Endothelial cell of umbilical vein (primary cell): Measurements from ENCODE around the gene TGFA. TPM values are rescaled to one million over a fixed set of nuclear protein-coding genes. Genes with fewer than 3 reads are reported as not detected.

Experiments used
- BruUV-seq: library from RNA; stranded (reverse); fragments of 400-500 nt; replicated peaks from 2 replicates; lab custom pipeline; 2021; lab: Mats Ljungman, UMichigan
- CTCF ChIA-PET: fragments of 300-600, 350-600 bp; sonication (Branson Sonifier 250); formaldehyde crosslinking; loops from one replicate; lab custom pipeline; 2021; ENCODE audit warnings: antibody characterized with exemption, inconsistent platforms; lab: Charles Lee
- POLR2A ChIA-PET: fragments of 300-600, 350-600 bp; sonication (Branson Sonifier 250); formaldehyde crosslinking; loops from one replicate; lab custom pipeline; 2021; ENCODE audit warnings: antibody characterized with exemption, inconsistent platforms; lab: Charles Lee
- DNase-seq: peaks from one replicate; pipeline ENCODE4 v3.0.0-alpha.2; 2011; ENCODE audit warnings: low read depth, low spot score
- FAIRE-seq: peaks from 2 replicates; lab custom pipeline; 2011; peaks lifted over from hg19 to GRCh38; lab: Jason Lieb, UNC
- H2AFZ ChIP-seq: 2 replicates; pipeline ENCODE4 v1.6.0; 2012; ENCODE audit warnings: low read depth, low read length, control low read depth, inconsistent platforms
- H3K27ac ChIP-seq: 2 replicates; pipeline ENCODE4 v1.5.1; 2011; ENCODE audit warnings: low read depth, mild to moderate bottlenecking, control low read depth, low read length, moderate library complexity; ENCODE audit not compliant: insufficient read depth
- H3K27me3 ChIP-seq, 2 experiments: 2 replicates each; pipeline versions ENCODE4 v1.6.0 to v1.6.1; 2011; ENCODE audit warnings: low read length in 2 of 2, mixed read lengths in 1 of 2; ENCODE audit not compliant: control insufficient read depth in 2 of 2, insufficient read depth in 2 of 2
- H3K36me3 ChIP-seq, 2 experiments: 2 replicates in 1 of 2; 3 replicates in 1 of 2; pipeline ENCODE4 v1.5.1; 2011; ENCODE audit warnings: low read length in 2 of 2, mild to moderate bottlenecking in 1 of 2, moderate library complexity in 1 of 2; ENCODE audit not compliant: control insufficient read depth in 2 of 2, insufficient read depth in 2 of 2; ENCODE audit errors: extremely low read depth in 1 of 2
- H3K4me1 ChIP-seq: 3 replicates; pipeline ENCODE4 v1.5.1; 2011; ENCODE audit warnings: mild to moderate bottlenecking, low read length; ENCODE audit not compliant: control insufficient read depth, insufficient read depth; ENCODE audit errors: extremely low read depth
- H3K4me2 ChIP-seq: 2 replicates; pipeline ENCODE4 v1.6.1; 2011; ENCODE audit warnings: low read length, control low read depth, mixed read lengths; ENCODE audit not compliant: insufficient read depth
- H3K4me3 ChIP-seq, 3 experiments: fragments of 200-600 bp in 1 of 3; sonication (generic), shearing (Covaris generic) in 1 of 3; replicated peaks in 1 of 3; 2 replicates each; pipeline ENCODE4 v1.5.1; 2011 to 2016; ENCODE audit warnings: control low read depth in 3 of 3, low read length in 3 of 3, mild to moderate bottlenecking in 2 of 3, inconsistent platforms in 1 of 3, low read depth in 1 of 3, moderate library complexity in 1 of 3; ENCODE audit not compliant: insufficient read depth in 1 of 3
- H3K79me2 ChIP-seq: 2 replicates; pipeline ENCODE4 v1.6.0; 2012; ENCODE audit warnings: low read length, inconsistent platforms; ENCODE audit not compliant: control insufficient read depth, insufficient read depth
- H3K9ac ChIP-seq: replicated peaks from 2 replicates; pipeline ENCODE3; 2011; ENCODE audit warnings: low read length, control low read depth; ENCODE audit not compliant: insufficient read depth; ENCODE audit errors: extremely low read depth
- H3K9me1 ChIP-seq: replicated peaks from 3 replicates; pipeline ENCODE4 v1.6.0; 2011; ENCODE audit warnings: mild to moderate bottlenecking, low read length; ENCODE audit not compliant: control insufficient read depth, insufficient read depth; ENCODE audit errors: extremely low read depth
- H3K9me3 ChIP-seq: replicated peaks from 2 replicates; pipeline ENCODE4 v1.5.1; 2012; ENCODE audit warnings: low read length, inconsistent platforms; ENCODE audit not compliant: control insufficient read depth, insufficient read depth
- H4K20me1 ChIP-seq: replicated peaks from 2 replicates; pipeline ENCODE3; 2011; ENCODE audit warnings: mild to moderate bottlenecking, low read length; ENCODE audit not compliant: control insufficient read depth, insufficient read depth; ENCODE audit errors: extremely low read depth
- EZH2 ChIP-seq: IDR thresholded peaks from 2 replicates; pipeline ENCODE4 v1.6.1; 2012; ENCODE audit warnings: borderline replicate concordance, low read depth, mild to moderate bottlenecking, moderate library complexity, low read length, inconsistent platforms; ENCODE audit not compliant: severe bottlenecking
- FOS ChIP-seq: IDR thresholded peaks from 2 replicates; pipeline ENCODE4 v1.6.1; 2011; ENCODE audit warnings: mild to moderate bottlenecking, low read length, moderate library complexity, borderline replicate concordance; ENCODE audit not compliant: insufficient read depth
- GATA2 ChIP-seq: IDR thresholded peaks from 2 replicates; pipeline ENCODE4 v1.7.0; 2011; ENCODE audit warnings: low read depth, mild to moderate bottlenecking, moderate library complexity, mixed read lengths, low read length; ENCODE audit not compliant: insufficient read length, insufficient read depth
- JUN ChIP-seq: IDR thresholded peaks from 2 replicates; pipeline ENCODE4 v1.6.1; 2011; ENCODE audit warnings: borderline replicate concordance, low read depth; ENCODE audit not compliant: insufficient read length, insufficient read depth
- MYC ChIP-seq: IDR thresholded peaks from one replicate; pipeline ENCODE4 v1.6.1; 2011; ENCODE audit warnings: mild to moderate bottlenecking, low read depth, low read length
- POLR2A ChIP-seq: IDR thresholded peaks from 2 replicates; pipeline ENCODE4 v1.6.1; 2012; ENCODE audit warnings: low read depth, mild to moderate bottlenecking, control low read depth, low read length
- POLR2AphosphoS5 ChIP-seq: IDR thresholded peaks from 2 replicates; pipeline ENCODE4 v1.6.1; 2012; ENCODE audit warnings: low read depth, mild to moderate bottlenecking, control low read depth, low read length, moderate library complexity; ENCODE audit not compliant: insufficient read depth
- dilution Hi-C: fragments of 300-500 bp; cut with MboI; formaldehyde crosslinking; loops from one replicate; pipeline ENCODE4 v1.15.0; 2019; ENCODE audit warnings: low sequenced_read_pairs; ENCODE audit not compliant: extremely low pct_ligation_motif_present
- intact Hi-C: fragments of 100-400 bp; cut with micrococcal nuclease; formaldehyde crosslinking; loops from one replicate; pipeline ENCODE4 v1.10.0; 2022
- polyA plus RNA-seq, 4 experiments: library from polyadenylated mRNA; depleted of rRNA in 3 of 4; stranded (reverse) in 3 of 4; unstranded in 1 of 4; fragments of >200 nt; gene quantifications; 2 replicates each; pipeline versions ENCODE4 v1.2.1 to v1.2.3, GENCODE V29; 2011 to 2012; ENCODE audit warnings: missing spikeins in 1 of 4
- total RNA-seq: library from RNA; stranded (reverse); gene quantifications from 2 replicates; pipeline ENCODE4 v1.2.3, GENCODE V29; 2021
- TF ChIP-seq, protein P1 (sequence below), 2 donors: IDR thresholded peaks; 1 replicate in 1 of 2; 2 replicates in 1 of 2; pipeline ENCODE4 v1.5.1; 2011; ENCODE audit warnings: low read length in 2 of 2, mild to moderate bottlenecking in 2 of 2, moderate library complexity in 2 of 2, control low read depth in 1 of 2, inconsistent platforms in 1 of 2, low read depth in 1 of 2; ENCODE audit not compliant: insufficient read depth in 1 of 2; ENCODE audit errors: extremely low read depth in 1 of 2
- TF ChIP-seq, protein P2 (sequence below): IDR thresholded peaks from 2 replicates; pipeline ENCODE4 v1.6.1; 2011; ENCODE audit not compliant: insufficient read depth, insufficient read length

Gene TGFA
- total and polyA plus RNA-seq, 2 donors (not counting 3 experiments of a cell fraction or from before 2014, with no cell fraction given), result 0.22 to 0.32 TPM

DNA sequence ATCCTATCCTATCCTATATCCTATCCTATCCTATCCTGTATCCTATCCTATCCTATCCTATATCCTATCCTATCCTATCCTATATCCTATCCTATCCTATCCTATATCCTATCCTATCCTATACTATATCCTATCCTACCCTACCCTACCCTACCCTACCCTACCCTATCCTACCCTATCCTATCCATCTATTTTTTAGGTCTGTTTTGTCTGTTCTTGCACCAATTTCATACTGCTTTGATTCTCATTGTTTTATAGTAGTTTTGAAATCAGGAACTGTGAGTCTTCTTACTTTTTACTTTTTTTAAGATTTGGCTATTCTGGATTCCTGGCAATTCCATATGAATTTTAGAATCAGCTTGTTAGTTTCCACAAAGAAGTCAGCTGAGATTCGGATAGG lies 118.5 kb downstream of the TGFA start:
- TF ChIP-seq POLR2A, result no peak
- no peak for TF ChIP-seq EZH2
- no peak for TF ChIP-seq GATA2
- no peak for TF ChIP-seq MYC
- TF ChIP-seq, protein P1, sequence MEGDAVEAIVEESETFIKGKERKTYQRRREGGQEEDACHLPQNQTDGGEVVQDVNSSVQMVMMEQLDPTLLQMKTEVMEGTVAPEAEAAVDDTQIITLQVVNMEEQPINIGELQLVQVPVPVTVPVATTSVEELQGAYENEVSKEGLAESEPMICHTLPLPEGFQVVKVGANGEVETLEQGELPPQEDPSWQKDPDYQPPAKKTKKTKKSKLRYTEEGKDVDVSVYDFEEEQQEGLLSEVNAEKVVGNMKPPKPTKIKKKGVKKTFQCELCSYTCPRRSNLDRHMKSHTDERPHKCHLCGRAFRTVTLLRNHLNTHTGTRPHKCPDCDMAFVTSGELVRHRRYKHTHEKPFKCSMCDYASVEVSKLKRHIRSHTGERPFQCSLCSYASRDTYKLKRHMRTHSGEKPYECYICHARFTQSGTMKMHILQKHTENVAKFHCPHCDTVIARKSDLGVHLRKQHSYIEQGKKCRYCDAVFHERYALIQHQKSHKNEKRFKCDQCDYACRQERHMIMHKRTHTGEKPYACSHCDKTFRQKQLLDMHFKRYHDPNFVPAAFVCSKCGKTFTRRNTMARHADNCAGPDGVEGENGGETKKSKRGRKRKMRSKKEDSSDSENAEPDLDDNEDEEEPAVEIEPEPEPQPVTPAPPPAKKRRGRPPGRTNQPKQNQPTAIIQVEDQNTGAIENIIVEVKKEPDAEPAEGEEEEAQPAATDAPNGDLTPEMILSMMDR (IDR thresholded peaks at IDR 0.05; ENCODE audit: extremely low read depth in 1 of 2, insufficient read depth in 1 of 2, low read depth in 1 of 2, low read length in 2 of 2), result no peak
- TF ChIP-seq FOS, result no peak
- TF ChIP-seq, protein P2, sequence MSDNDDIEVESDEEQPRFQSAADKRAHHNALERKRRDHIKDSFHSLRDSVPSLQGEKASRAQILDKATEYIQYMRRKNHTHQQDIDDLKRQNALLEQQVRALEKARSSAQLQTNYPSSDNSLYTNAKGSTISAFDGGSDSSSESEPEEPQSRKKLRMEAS, result no peak
- TF ChIP-seq JUN, result no peak
- TF ChIP-seq POLR2AphosphoS5, result no peak
- Histone ChIP-seq H3K27ac (no peak overlapping the region), H3K9me1 (no peaks in the 10 kb centered on the region), H3K4me1 (no peaks in the 10 kb centered on the region), H3K9me3 (no peaks in the 10 kb centered on the region), H2AFZ (no peak overlapping the region), H3K4me3 (no peak overlapping the region), H4K20me1 (no peaks in the 10 kb centered on the region), H3K36me3 (no peaks in the 10 kb centered on the region), H3K27me3 (peaks cover 2 to 17% of the 10 kb centered on the region in 2 experiments), H3K79me2 (no peaks in the 10 kb centered on the region), H3K4me2 (no peak overlapping the region), H3K9ac (no peak overlapping the region)
- dilution Hi-C loops (no loop called here), intact Hi-C loops (no loop called here)
- no peak for FAIRE-seq
- BruUV-seq, result no TSS peak
- DNase-seq, result no peak
- ChIA-PET CTCF (no interaction called here), POLR2A (no interaction called here)
